ENCODE data around the gene CENPU. TPM values are rescaled to one million over a fixed set of nuclear protein-coding genes. Genes with fewer than 3 reads are reported as not detected.

The CENPU gene
- total and polyA plus RNA-seq, 10 of the 15 experiments (the other 5 are each of a cell fraction or from before 2014, with no cell fraction given) = 26.6 to 90.8 (median 53.8) TPM

- TF ChIP-seq, protein P1, sequence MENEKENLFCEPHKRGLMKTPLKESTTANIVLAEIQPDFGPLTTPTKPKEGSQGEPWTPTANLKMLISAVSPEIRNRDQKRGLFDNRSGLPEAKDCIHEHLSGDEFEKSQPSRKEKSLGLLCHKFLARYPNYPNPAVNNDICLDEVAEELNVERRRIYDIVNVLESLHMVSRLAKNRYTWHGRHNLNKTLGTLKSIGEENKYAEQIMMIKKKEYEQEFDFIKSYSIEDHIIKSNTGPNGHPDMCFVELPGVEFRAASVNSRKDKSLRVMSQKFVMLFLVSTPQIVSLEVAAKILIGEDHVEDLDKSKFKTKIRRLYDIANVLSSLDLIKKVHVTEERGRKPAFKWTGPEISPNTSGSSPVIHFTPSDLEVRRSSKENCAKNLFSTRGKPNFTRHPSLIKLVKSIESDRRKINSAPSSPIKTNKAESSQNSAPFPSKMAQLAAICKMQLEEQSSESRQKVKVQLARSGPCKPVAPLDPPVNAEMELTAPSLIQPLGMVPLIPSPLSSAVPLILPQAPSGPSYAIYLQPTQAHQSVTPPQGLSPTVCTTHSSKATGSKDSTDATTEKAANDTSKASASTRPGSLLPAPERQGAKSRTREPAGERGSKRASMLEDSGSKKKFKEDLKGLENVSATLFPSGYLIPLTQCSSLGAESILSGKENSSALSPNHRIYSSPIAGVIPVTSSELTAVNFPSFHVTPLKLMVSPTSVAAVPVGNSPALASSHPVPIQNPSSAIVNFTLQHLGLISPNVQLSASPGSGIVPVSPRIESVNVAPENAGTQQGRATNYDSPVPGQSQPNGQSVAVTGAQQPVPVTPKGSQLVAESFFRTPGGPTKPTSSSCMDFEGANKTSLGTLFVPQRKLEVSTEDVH (IDR thresholded peaks at IDR 0.05; ENCODE audit: low read depth, partially characterized antibody) = peak; percentile 91
- TF ChIP-seq FOXK2 (IDR thresholded peaks at IDR 0.05) (peak; percentile 77; the same call in 1 of the 2 replicates), BACH1 (IDR thresholded peaks at IDR 0.05; ENCODE audit: borderline replicate concordance) (peak; percentile 64; the same call in 1 of the 2 replicates), YBX1 (IDR thresholded peaks at IDR 0.05) (no peak), JUNB (IDR thresholded peaks at IDR 0.05) (peak; percentile 25; the same call in 1 of the 2 replicates), SP1 (IDR thresholded peaks at IDR 0.05; ENCODE audit: low read depth, low read length) (peak; percentile 100), CEBPZ (IDR thresholded peaks at IDR 0.05; ENCODE audit: low read depth, low read length) (peak; percentile 31; the same call in 1 of the 2 replicates), POU2F2 (IDR thresholded peaks at IDR 0.05; ENCODE audit: borderline replicate concordance, low read depth, low read length) (peak; percentile 77; the same call in 2 of the 3 replicates), YY1 (IDR thresholded peaks at IDR 0.05; ENCODE audit: low read depth, low read length) (peak; percentile 94), TCF7 (IDR thresholded peaks at IDR 0.05; ENCODE audit: borderline replicate concordance) (peak; percentile 62; the same call in 1 of the 2 replicates), CHD2 (IDR thresholded peaks at IDR 0.05; ENCODE audit: borderline replicate concordance, low read depth, low read length) (peak; percentile 80; the same call in 1 of the 2 replicates), USF2 (IDR thresholded peaks at IDR 0.05; ENCODE audit: borderline replicate concordance, low read depth, low read length) (peak; percentile 22; the same call in 1 of the 2 replicates), ZNF207 (IDR thresholded peaks at IDR 0.05; ENCODE audit: borderline replicate concordance) (peak; percentile 99), NFIC (IDR thresholded peaks at IDR 0.05; ENCODE audit: low read depth, low read length) (no peak), ZNF687 (IDR thresholded peaks at IDR 0.05) (0 out of 2 replicates have a peak, but pooled peaks have one; percentile 61), PML (IDR thresholded peaks at IDR 0.05; ENCODE audit: low read length) (peak; percentile 73; the same call in 1 of the 2 replicates)
Measured at GRCh38 chr4:184733654-184734524, at the start of gene CENPU (continued).
